Lung (tissue), 12 donors: Measurements from ENCODE around the gene YY1. TPM values are rescaled to one million over a fixed set of nuclear protein-coding genes. Genes with fewer than 3 reads are reported as not detected.

Source experiments
- ATAC-seq: fragments of 200-7000 bp; cut with Tn5 transposase; one replicate; pipeline ENCODE4 v1.9.1; 2020; ENCODE audit warnings: moderate number of reproducible peaks; ENCODE audit not compliant: insufficient read depth, low FRiP score
- DNase-seq, 3 donors: peaks; one replicate each; pipeline ENCODE4 v3.0.0-alpha.2; 2013 to 2017
- H3K27ac ChIP-seq, 2 donors: one replicate each; pipeline ENCODE4 v1.5.1; 2013; ENCODE audit warnings: mild to moderate bottlenecking in 2 of 2, moderate library complexity in 2 of 2, control low read depth in 1 of 2, inconsistent platforms in 1 of 2, low read depth in 1 of 2, low read length in 1 of 2
- H3K27me3 ChIP-seq, 3 donors: one replicate each; pipeline ENCODE4 v1.5.1; 2013; ENCODE audit warnings: low read length in 2 of 3; ENCODE audit not compliant: control insufficient read depth in 3 of 3, insufficient read depth in 3 of 3
- H3K36me3 ChIP-seq, 4 donors: one replicate each; pipeline ENCODE4 v1.5.1; 2013; ENCODE audit warnings: low read length in 4 of 4, mild to moderate bottlenecking in 1 of 4, moderate library complexity in 1 of 4; ENCODE audit not compliant: control insufficient read depth in 4 of 4, insufficient read depth in 4 of 4
- H3K4me1 ChIP-seq, 5 donors: one replicate each; pipeline ENCODE4 v1.5.1; 2013; ENCODE audit warnings: low read length in 5 of 5, mild to moderate bottlenecking in 2 of 5, moderate library complexity in 1 of 5; ENCODE audit not compliant: control insufficient read depth in 5 of 5, insufficient read depth in 5 of 5
- H3K4me3 ChIP-seq: one replicate; pipeline ENCODE4 v1.5.1; 2013; ENCODE audit warnings: mild to moderate bottlenecking, control low read depth, moderate library complexity
- H3K9ac ChIP-seq, 2 donors: one replicate each; pipeline ENCODE4 v1.5.1; 2013; ENCODE audit warnings: low read length in 2 of 2, control low read depth in 1 of 2; ENCODE audit not compliant: insufficient read depth in 1 of 2
- H3K9me3 ChIP-seq, 4 donors: one replicate each; pipeline ENCODE4 v1.5.1; 2013; ENCODE audit warnings: low read length in 3 of 4, mild to moderate bottlenecking in 1 of 4, moderate library complexity in 1 of 4; ENCODE audit not compliant: control insufficient read depth in 4 of 4, insufficient read depth in 3 of 4
- WGBS, 2 donors: extraction: QIAGEN DNeasy Blood & Tissue Kit; methylation state at CpG; one replicate each; pipeline ENCODE4 v1.1.7; 2013; 5-methylcytosine and 5-hydroxymethylcytosine counted together
- polyA plus RNA-seq, 2 donors: library from polyadenylated mRNA; stranded (reverse); fragments of 200-250 nt; gene quantifications; one replicate each; pipeline ENCODE4 v1.2.1, GENCODE V29; 2013
- total RNA-seq, 2 donors: library from RNA; depleted of rRNA in 1 of 2; stranded (reverse); fragments of >200 nt in 1 of 2; gene quantifications; one replicate each; pipeline ENCODE4 v1.2.1, GENCODE V29; 2014 to 2021
- TF ChIP-seq, protein P1 (sequence below): IDR thresholded peaks from 2 replicates; pipeline ENCODE4 v1.5.1; 2012; ENCODE audit warnings: mild to moderate bottlenecking; ENCODE audit errors: control extremely low read depth, extremely low read depth
- donor health status: control.
- donor health status: control.
- donor health status: Bipolar disorder and iron deficiency.
- donor health status: healthy.
- donor health status: DM: yes; HTN: yes; CAD: no.

YY1 gene
- total and polyA plus RNA-seq, 4 donors: 22.9 to 62.9 (median 34.6) TPM

DNA sequence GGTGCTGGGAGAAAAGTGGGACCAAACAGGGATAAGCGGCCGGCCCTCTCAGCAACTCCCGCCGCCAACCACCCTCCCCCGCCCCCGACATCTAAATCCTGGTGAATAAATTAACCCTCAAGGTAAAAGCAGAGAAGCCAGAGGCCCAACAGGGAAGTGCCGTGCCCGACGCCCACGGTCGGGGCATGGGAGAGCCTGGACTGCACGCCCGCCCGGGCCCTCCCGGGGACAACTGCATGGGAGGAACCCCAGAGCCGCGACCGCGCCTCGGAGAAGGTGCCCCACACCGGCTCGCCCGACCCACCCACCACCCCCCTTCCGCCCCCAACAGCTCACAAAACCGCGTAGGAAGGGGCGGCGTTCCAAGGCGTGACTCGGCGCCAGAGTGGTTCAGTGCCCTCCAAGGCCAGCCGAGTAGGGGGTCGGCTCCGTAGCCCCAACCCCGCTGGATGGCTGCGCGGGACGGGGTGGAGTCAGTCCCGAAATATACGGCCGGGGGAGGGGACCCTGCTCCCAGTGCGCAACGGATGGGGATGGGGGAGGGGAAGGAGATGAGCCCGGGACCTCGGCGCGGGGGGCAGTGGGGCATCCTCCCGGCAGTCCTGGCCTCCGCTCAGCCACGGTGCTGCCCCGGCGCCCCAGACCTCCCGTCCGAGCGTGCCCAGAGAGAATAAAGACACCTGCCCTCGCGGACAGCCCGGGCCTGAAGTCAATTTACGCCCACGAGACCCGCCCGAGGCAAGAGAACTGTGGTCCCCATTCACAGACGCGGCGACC is 66.6 kb downstream of the YY1 start:
- TF ChIP-seq, protein P1, sequence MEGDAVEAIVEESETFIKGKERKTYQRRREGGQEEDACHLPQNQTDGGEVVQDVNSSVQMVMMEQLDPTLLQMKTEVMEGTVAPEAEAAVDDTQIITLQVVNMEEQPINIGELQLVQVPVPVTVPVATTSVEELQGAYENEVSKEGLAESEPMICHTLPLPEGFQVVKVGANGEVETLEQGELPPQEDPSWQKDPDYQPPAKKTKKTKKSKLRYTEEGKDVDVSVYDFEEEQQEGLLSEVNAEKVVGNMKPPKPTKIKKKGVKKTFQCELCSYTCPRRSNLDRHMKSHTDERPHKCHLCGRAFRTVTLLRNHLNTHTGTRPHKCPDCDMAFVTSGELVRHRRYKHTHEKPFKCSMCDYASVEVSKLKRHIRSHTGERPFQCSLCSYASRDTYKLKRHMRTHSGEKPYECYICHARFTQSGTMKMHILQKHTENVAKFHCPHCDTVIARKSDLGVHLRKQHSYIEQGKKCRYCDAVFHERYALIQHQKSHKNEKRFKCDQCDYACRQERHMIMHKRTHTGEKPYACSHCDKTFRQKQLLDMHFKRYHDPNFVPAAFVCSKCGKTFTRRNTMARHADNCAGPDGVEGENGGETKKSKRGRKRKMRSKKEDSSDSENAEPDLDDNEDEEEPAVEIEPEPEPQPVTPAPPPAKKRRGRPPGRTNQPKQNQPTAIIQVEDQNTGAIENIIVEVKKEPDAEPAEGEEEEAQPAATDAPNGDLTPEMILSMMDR: no peak
- H3K4me3 ChIP-seq: peak overlapping the region; percentile 76
- WGBS, 2 donors: 1% methylated on average over 44 to 65 of the region's 65 CpGs
- ATAC-seq (peak; percentile 14), DNase-seq (peak; percentile 26 to 47 (median 37))
- no peak overlapping the region for H3K9ac ChIP-seq
- peak overlapping the region; percentile 68 to 94 for H3K27ac ChIP-seq
- H3K4me1 ChIP-seq: peaks cover 0 to 20% (median 15%) of the 10 kb centered on the region in 5 donors
- H3K27me3 ChIP-seq: no peaks in the 10 kb centered on the region
- H3K9me3 ChIP-seq: no peaks in the 10 kb centered on the region
- no peaks in the 10 kb centered on the region for H3K36me3 ChIP-seq

DNA sequence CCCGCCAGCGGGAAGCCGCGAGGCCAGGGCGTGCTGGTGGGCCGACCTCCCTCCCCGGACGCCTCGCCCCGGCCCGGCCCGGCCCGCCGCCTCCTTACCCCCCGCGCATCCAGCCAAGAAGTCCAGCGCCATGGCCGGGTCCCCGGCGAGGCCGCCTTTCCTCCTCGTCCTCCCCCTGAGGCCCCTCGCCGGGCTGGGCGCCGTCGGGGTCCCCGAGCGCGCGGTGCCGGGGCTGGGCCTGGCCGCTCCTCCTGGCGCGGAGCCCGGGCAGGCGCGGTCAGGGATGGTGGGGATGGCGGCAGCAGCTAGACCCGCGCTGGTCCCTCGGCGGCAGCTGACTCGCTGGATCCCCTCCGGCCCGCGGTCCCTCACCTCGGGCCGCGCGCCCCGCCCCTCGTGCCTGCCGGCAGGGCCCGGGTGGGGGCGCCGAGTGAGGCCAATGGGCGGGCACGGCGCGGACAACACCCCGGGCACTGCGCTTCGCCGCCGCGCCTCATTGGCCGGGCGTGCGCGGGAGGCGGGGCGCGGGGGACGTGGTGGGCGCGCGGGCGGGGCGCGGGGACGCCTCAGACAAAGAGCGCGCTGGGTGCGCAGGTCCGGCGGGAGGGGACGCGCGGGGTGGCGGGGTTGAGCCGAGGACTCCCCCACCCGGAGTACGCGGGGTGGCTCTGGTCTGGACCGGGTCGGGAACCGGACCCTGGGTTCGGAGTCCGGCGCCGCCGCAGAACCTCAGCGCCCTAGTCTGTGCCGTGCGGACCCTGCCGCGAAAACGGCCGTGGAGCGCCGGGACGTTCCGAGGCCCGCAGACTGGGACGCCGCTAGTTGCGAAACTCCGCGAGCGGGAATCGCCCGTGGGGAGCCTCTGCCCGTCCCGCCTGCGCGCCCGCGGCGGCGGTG is 67.4 kb downstream of the YY1 start, which contains the start of gene SLC25A29:
Gene SLC25A29, minus strand, starts transcription at position 344 of the 897 bp plus-strand sequence. Its CDS starts 212 bp downstream, at position 132.
- peak; percentile 93 for ATAC-seq
- H3K9ac ChIP-seq: peak within 1 kb of the TSS; percentile 25 to 51
- 0 to 1% methylated on average over 78 to 131 of the region's 131 CpGs for WGBS, 2 donors

GRCh38 chr14:100306998-100307765 is 68.2 kb downstream of the YY1 start:
- H3K36me3 ChIP-seq: no peaks in the 10 kb centered on the region
- H3K9me3 ChIP-seq: no peaks in the 10 kb centered on the region
- TF ChIP-seq, protein P1: no peak
- peak; percentile 3 for ATAC-seq
- 4 to 6% methylated on average over 46 to 49 of the region's 49 CpGs for WGBS, 2 donors
- peaks cover 0 to 20% (median 15%) of the 10 kb centered on the region in 5 donors for H3K4me1 ChIP-seq
- H3K9ac ChIP-seq: peak overlapping the region; percentile 25 to 51
- peak overlapping the region; percentile 76 for H3K4me3 ChIP-seq
- DNase-seq: peak; percentile 43 to 59 (median 55)
- peaks cover 0 to 5% (median 0%) of the 10 kb centered on the region in 3 donors for H3K27me3 ChIP-seq
- H3K27ac ChIP-seq: peak overlapping the region; percentile 90 to 91

More for the DNA sequence above, 67.4 kb downstream of the YY1 start, which contains the start of gene SLC25A29:
- DNase-seq: peak; percentile 93 to 97 (median 93)
- H3K27ac ChIP-seq: peak within 1 kb of the TSS; percentile 90 to 94
- H3K27me3 ChIP-seq: peaks cover 0 to 4% (median 0%) of the 10 kb centered on the region in 3 donors
- H3K4me3 ChIP-seq: peak within 1 kb of the TSS; percentile 76
- no peaks in the 10 kb centered on the region for H3K36me3 ChIP-seq
- H3K4me1 ChIP-seq: peaks cover 0 to 20% (median 15%) of the 10 kb centered on the region in 5 donors
- no peaks in the 10 kb centered on the region for H3K9me3 ChIP-seq
- TF ChIP-seq, protein P1: no peak
